GM18909 (cell line): ENCODE data around the gene CRB1.

Source experiments
- ATAC-seq: cut with Tn5 transposase; IDR thresholded peaks from one replicate; pipeline ENCODE4 v1.9.1; 2021; ENCODE audit warnings: mild to moderate bottlenecking; ENCODE audit not compliant: unreplicated experiment, poor library complexity

Gene CRB1

DNA sequence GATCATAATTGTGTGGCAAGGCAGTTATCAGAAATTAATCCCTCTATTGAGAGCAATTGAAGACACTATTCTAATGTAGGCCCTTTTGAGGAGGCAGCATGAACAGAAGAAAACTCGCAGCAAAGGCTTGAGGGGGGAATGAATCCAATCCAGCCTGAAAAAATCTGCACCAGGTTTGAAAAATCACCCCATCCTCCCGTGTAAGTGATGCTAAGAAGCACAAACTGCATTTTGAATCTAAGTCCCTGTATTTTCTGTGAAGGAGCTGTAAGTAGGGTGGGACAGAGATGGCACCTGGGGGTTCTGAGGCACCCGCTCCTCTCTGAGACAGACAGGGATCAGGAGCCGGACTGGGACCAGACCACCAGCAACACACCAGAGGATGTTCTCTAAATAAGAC lies at the start of gene CRB1:
CRB1 (plus strand) TSS at position 241 of the 400 bp plus-strand sequence. CDS start 161 bp downstream, outside the sequence.
- no peak for ATAC-seq

DNA sequence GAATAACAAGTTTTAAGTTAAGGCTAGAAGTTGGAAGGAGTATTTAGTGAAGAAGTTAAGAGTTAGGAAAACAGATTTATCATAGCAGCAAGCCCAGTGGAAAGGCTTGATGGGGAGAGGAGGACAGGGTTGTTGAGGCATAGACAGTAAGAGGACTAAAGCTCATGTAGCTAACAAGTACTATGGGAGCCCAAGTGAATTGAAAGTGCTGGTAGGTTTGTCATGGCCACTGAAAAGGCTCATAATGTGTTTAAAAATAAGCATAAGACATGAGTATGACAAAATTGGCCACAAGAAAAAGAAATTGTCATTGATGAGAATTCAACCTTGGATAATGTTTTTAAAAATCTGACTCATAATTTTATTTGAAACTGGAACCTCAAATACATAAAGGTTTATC lies 49.2 kb upstream of the CRB1 start:
- no peak for ATAC-seq

DNA sequence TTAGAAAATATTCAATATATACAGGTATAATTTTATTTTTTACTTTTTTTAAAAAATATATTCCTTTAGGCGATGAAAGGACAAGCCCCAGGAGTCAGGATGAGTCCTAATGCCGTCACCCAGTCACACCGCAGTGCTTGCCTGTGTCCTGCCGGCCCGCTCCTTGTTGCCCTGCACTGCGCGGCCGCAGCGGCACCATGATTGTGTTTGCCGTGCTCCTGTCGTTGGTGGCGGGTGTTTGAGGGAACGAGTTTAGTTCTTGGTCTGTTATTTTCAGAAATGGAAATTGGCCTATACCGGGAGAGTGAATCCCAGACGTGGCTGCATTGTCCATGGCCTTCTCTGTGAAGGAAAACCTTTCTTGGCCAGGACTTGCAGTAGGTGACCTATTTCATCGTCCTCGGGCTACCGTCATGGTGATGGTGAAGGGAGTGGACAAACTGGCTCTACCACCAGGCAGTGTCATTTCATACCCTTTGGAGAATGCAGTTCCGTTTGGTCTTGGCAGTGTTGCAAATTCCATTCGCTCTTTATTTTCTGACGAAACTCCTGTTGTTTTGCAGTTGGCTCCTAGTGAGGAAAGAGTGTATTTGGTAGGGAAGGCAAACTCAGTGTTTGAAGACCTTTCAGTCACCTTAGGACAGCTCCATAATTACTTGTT lies 45.9 kb upstream of the CRB1 start:
- no peak for ATAC-seq

DNA sequence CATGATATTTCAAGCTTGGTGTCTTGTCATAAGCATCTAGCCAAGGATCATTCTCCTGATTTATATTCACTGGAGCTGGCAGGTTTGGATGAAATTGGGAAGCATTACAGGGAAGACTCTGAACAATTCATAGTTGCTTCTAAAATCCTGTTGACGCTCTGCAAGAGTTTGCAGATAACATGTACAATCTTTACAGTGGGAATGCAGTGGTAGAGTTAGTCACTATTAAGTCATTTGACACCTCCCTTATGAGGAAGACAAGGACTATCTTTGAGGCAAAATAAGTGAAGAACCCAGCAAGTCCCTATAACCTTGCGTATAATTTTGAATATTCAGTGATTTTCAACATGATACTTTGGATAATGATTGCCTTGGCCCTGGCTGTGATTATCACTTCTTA lies 45.3 kb upstream of the CRB1 start:
- ATAC-seq, result no peak

DNA sequence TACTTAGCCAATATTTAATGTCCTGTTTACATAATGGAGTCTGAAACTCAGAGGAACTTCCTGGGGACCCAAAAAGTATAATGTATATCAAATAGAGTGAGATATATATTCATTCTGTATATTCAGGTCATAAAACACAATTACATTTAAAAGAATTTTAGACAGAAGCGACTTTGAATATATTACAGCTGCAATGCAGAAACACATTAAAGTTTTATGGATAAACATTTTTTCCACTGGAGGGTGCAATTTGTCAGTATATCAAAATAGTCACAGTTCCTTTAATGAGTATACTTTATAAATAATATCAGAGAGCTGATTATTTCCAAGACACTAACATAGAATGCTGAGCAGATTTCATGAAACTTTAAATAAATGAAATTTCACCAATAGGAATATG lies 43.9 kb upstream of the CRB1 start:
- no peak for ATAC-seq

DNA sequence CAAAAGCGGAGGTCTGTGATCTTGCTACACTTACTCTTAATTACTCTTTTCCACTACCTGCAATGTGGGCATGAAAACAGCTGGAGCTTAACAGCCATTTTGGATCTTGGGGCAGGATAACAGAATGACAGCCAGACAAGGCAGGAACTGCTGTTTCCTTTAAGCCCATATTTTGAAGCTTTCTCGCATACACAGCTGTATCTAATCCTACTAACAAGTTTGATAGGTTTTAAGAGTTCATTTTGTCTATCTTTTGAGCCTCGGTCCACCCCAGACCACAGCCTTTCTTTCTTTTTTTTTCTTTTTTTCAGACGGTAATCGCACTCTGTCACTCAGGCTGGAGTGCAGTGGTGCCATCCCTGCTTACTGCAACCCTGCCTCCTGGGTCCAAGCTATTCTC lies 42.4 kb upstream of the CRB1 start:
- no peak for ATAC-seq

DNA sequence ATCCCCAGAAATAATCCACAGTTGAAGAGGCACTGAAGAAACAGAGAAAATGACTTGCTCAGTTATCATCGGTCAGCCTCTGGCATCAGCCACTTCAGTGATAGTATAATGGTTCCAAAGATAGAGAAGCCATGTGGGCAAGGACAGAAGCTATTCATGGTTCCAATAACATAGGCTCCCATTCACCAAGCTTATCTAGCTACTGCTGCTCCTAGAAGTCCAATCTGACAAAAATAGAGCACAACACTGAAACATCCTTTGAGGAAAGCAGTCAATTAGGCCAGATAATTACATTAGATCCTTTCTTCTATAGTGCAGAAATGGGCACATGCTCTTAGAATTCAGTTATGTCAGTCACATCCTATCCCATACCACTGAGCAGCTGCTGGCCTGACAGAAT lies 33.5 kb upstream of the CRB1 start:
- ATAC-seq, result no peak

DNA sequence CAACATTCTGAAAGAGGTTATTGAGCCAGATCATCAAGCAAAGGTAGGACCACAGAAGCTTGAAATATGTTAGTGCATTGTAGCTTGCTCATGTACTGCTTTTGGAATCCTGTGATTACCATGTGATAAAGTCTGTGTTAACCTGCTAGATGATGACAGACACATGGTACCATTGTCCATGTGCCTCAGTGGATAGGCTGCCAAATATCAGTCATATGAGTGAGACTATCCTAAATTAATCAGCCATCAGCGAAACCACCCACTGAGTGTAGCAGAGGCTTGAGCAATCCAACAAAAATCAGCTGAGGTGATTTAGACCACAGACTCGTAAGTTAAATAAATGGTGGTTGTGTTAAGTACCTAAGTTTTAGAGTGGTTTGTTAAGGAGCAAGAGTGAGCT lies 32.7 kb upstream of the CRB1 start:
- ATAC-seq, result no peak

DNA sequence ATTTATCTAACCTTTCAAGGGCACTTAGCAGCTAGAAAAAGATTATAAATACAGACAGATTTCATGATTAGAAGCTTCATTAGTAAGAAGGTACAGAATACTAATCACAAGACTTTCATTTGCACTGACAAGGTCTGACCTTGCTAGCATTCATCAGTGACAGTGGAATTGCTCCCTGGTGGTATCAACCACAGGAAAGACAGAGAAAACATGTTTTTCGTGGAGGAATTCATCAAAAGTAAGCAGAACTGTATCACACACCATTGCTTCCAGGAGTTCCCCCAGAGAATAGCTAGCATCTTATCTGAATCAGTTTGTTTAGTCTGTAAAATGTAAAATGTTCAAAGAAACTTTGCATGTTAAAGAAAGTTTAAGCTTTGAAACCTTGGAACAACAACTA lies 20.6 kb upstream of the CRB1 start:
- ATAC-seq, result no peak

DNA sequence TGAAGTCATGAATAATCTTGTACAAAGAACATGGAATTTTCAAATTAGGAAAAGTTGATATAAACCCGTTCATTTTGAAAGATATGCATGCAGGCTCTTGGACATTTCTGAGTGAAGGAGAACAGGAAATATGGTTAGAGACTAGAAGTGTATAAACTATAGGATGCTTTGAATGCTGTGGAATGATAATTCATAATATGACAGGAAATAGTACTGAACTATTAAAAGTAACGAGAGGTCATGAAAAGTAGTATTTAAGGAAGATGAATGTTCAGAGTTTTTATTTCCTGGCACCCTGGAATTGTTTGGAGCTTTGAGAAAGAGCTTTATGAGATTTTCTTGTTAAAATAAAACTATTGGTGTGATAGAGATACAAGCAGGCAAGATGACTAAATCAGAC lies 18.7 kb upstream of the CRB1 start:
- no peak for ATAC-seq

DNA sequence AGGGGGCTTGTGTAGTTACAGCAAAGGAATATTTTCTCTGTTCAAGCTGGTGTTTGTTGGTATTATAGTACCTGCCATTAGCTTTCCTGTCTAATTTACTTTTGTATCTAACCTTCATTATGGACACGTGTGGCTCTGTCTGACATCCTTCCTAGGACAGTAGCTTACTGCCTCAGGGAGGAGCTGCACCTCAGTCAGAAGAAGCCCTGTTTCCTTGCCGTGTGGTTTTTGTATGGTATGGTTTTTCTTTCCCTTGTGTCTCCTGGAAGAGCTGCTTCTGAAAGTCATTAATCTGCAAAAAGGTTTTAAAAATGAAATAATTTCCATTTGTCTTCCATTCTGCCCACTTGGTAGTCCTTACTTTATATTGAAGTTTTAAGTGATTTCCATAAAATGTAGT lies 17.4 kb upstream of the CRB1 start:
- ATAC-seq, result no peak

DNA sequence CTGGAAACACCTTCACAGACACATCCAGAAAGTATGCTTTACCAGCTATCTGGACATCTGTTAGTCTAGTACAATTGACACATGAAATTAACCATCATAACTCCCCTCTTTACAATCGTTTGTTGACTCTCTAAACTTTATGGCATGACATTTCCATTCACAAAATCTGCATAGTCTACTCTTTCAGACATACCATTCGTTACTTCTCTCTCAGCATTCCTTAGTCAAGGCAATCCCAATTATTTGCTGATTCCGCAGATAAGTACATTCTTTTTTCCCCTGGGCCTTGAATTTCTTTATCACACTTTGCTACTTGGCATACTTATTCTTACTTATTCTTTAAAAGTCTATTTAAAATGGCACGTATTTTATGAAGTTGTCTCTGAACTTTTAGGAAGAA lies 15.1 kb upstream of the CRB1 start:
- no peak for ATAC-seq

DNA sequence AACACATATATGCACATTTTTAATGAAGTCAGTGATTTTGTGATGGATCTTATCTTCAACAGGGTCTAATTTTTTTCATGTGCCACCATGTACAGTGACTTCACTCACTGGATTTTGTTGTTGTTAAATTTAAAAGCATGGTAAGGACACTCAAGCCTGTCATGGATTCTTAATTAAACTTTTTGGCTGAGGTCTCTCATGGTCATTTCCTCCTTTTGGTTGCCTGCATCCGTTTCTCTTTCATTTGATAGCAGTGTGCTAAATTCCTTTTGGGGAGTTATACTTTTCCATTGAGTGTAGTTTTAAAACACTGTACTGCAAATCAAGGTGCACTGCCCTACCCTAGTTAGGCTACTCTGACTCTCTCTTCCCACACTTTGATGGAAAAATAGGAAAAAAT lies 13.2 kb upstream of the CRB1 start:
- ATAC-seq, result no peak

DNA sequence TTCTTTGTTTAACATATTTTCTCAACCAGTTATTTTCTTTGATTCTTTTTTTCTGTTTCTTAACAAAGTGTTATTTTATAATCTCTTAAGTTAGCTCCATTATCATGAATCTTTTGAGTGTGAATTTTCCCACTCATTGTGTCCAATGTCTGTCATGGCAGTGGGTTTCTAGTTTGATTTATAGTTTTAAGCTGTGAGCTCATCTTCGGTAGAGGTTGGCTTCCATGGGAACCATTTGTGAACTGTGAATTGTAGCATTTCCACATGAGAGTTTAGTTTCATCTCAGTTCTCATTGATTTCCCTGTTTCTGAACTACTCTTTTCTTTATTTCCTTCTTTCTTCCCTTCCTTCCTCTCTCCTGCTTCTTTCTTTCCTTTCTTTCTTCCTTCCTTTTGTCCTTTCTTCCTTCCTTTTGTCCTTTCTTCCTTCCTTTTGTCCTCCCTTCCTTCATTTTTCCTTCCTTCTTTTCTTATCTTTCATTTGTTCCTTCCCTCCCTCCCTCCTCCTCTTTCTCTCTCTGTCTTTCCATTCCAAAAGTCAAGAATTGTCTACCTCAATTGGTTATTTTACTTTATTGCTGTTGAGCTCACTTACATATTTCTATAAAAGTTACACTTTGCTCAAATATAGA lies 3.0 kb upstream of the CRB1 start:
- ATAC-seq, result no peak

DNA sequence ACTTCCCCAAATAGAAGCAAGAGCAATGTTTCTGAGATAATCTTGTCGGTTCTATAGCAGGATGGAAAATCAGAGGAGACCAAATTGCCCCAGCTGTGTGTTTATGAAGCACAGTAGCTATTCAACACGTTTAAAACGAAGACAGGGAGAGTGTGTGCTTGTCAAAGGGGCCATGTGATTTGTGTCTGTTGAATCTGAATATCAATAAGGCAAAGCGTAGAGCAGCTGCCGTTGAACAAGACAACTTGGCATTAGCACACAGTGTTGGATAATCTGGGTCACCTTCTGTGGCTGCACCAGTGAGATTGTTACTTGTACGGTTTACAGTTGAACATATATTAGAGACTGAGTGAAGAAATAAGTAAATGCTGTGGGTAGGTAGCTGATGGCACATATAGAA lies 1.0 kb downstream of the CRB1 start:
- ATAC-seq, result no peak

DNA sequence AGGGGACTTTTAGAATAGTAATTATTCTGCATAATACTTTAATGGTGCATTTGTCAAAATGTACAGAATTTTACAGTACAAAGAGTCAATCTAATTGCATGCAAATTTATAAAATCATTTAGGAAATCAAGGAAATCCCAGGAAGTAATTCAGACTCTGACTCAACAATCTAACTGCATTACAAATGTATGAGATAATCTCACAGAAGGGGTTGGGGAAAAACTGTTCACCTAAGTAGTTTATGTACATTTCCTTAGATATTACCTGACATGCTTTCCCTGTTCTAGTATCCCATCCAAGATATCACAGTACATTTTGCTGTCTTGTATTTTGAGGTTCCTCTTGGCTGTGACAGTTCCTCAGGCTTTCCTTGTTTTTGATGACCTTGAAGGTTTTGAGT lies 4.7 kb downstream of the CRB1 start:
- no peak for ATAC-seq

DNA sequence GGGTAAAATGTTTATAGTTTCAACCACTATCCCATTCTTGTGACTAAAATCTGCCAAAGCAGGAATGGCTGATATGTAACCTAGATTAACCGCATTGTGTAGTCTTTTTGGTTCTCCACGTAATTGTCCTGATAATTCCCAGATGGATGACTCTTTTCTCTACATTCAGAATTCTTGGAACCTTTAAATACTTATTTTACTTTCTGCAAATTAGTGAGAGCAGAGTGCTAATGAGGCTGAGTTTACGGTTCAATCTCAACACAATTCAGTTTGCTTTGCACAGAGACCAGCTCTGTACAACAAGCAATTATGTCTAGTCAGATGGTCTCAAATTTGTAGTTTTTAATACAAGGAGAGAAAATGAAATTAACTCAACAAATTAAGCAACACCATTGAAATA lies 9.1 kb downstream of the CRB1 start:
- no peak for ATAC-seq

DNA sequence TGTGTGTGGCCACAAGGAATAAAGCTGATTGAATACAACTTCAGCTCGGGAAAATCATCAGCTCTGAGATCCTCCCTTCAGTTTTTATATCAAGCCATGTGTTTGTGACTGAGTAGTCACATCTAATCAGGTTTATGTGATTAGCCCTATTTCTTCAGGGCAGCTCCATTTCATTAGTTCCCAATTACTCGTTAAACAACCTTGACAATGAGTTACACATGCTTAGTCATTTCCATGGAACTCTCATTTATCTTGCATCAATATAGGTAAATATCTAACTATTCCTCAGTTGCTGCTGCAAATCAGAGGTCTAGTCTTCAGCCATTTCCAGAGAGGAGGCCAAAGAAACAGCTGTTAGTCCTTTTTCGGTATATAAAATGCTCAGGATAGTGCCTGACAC lies 16.3 kb downstream of the CRB1 start:
- no peak for ATAC-seq

DNA sequence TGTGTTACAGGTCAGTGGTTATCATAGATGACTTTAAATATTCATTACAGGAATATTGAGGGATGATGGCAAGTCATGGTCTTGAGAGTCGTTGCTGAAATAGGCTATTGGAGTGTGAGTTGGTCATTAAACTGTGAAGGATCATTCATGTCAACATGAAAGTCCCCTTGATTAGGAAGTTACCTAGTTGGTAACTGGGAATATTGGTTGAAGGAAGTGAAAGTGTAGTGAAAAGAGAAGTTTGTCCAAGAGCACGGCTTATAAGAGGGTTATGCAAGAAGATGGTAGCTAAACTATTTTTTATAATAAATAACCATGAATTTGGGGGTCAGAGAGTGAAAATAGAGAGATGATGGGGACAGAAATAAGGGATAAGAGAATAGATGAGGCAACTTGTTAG lies 16.9 kb downstream of the CRB1 start:
- no peak for ATAC-seq

DNA sequence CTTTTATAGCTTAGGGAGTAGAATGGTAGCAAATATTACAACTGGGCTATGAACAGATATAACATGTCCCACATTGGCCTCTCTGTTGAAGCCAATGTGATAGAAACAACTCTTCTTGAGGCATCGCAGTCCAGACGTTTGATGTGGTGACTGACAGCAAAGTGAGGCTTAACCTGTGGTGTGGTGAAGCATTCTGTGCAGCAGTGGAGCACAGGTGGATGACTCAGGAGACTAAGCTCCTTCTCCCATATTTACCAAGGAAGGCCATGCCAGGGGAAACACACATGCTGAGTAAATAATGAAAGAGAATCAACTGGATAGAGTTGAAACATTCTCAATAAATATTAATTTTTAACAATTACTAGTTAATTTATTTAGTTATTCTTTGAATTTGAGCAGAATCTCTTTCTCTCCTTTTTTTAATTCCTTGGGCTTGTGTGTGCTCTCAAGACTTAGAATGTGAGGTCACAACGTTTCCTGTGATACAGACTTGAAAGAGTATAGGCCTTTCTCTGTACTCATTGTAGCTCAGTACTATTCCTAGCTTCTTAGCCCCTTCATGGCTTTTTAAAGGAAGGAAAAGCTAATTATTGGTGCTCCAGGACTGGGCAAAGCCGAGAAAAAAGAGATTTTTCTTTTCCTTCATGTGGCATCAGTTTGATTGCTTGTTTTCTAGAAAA lies 17.6 kb downstream of the CRB1 start:
- ATAC-seq, result no peak

DNA sequence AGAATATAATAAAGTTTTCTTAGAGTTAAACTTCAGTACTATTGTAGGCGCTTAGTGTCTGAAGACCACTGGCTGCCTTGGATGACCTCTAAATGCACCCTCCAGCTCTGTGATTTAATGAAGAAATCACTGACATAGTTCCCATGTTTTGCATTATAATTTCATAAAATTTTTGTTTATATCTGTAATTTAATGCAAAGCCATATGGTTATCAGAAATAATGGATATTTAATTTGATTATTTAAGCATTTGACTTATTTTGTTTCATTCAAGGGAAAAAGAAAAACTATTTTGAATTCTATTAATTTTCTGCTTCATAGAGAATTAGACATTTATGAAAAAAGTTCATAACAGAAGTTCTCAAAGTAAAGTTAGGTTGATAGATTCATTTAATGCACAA lies 18.6 kb downstream of the CRB1 start:
- ATAC-seq, result no peak

DNA sequence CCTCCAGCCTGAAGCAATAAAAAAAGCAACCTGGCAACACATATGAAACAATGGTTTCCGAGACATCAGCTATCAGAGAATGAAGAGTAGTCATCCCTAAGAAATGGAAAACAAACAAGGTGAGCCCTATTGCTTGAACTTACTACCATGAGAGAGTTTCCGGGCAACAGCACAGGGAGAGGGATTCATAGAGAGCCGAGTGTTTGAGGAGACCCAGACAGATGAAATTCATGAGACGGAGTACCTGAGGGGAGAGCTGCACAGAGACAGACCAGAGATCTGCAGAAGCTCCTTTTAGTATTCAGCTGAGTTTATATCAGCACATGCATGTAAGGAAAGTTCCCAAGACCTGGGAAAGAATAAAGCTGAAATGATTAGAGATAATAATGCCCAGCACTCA lies 19.8 kb downstream of the CRB1 start:
- no peak for ATAC-seq
